HG02759 (cell line): ENCODE measurements around the gene RMI1.
"Not testable (repeated sequence)": the region's sequence is repeated elsewhere in the genome, so short reads cannot be mapped to it uniquely, and the experiment has no call there.

Experiments used
- ATAC-seq: cut with Tn5 transposase; IDR thresholded peaks from one replicate; pipeline ENCODE4 v1.9.1; 2021; ENCODE audit warnings: mild to moderate bottlenecking, moderate library complexity; ENCODE audit not compliant: unreplicated experiment

RMI1 gene

DNA sequence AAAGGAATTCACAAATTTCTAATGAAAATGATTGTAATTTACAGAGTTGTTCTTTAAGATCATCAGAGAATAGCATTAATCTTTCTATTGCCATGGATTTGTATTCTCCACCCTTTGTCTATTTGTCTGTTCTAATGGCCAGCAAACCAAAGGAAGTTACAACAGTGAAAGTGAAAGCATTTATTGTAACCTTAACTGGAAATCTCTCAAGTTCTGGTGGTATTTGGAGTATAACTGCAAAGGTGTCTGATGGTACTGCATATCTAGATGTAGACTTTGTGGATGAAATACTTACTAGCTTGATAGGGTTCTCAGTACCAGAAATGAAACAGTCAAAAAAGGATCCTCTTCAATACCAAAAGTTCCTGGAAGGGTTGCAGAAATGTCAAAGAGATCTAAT lies 21.7 kb downstream of the RMI1 start:
- ATAC-seq: peak; percentile 81

- no peak for ATAC-seq
Observed at GRCh38 chr9:84003246-84003645, 22.6 kb downstream of the RMI1 start.

GRCh38 chr9:84007662-84008061 lies 27.1 kb downstream of the RMI1 start:
- ATAC-seq: no peak

GRCh38 chr9:84024041-84024575 lies 43.5 kb downstream of the RMI1 start:
- no peak for ATAC-seq

DNA sequence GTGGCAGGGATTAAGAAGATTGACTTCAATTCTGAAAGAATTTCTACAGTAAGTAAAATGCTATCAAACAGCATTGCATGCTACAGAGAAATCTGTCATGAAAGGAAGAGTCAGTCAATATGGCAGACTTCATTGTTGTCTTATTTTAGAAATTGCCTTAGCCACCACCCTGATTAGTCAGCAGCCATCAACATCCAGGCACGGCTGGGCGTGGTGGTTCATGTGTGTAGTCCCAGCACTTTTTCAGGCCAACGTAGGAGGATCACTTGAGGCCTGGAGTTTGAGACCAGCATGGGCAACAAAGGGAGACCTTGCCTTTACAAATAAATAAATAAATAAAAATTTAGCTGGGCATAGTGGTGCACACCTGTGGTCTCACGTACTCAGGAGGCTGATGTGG lies 46.6 kb downstream of the RMI1 start:
- no peak for ATAC-seq

GRCh38 chr9:84031534-84031933 lies 50.9 kb downstream of the RMI1 start:
- no peak for ATAC-seq

DNA sequence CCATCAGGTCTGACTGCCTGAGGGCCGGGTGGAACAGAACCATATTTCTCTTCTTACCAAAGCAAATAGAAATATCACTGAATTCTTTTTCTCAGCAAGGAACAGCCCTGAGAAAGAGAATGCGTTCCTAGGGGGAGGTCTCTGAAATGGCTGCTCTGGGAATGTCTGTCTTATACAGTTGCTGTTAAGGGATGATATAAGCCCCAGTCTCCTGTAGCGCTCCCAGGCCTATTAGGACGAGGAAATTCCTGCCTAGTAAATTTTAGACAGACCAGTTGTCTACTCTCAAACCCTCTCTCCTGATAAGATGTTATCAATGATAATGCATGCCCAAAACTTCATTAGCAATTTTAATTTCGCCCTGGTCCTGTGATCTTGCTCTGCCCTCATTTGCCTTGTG lies 61.3 kb downstream of the RMI1 start:
- not testable (repeated sequence) for ATAC-seq

DNA sequence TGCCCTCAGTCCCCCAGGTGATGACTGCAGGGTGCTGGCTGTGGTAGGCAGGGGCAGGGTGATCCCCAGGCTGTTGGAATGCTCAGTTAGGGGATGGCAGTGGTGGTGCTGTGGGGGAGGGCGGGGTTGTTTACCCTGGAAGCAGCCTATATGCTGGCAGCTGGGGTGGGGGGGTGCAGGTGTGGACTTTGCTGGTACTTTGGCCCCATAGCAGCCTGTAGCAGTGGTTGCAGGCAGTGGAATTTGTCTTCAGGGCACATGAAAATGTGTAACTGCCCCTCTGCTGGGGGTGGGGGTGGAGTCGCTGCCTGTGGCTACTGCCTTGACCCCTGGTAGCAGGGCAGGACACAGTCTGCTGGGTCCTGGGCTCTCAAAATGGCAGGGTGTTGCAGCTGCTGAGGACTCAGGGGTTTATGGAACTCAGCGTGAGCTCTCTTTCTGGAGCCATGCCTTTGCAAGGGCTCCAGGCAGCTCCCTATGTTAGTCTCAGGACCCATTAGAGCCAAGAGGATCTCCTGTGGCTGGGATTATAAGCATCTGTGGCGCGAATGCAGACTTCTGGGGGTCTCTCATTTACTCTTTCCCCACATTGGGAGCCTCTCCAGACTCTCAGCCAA lies 65.0 kb downstream of the RMI1 start:
- ATAC-seq: no peak
